AG09309 (cell line): ENCODE measurements around the gene FRMD8.
A peak's percentile ranks its signal among the peaks of the same experiment; 100 is the strongest.
"Not testable (repeated sequence)": the region's sequence is repeated elsewhere in the genome, so short reads cannot be mapped to it uniquely, and the experiment has no call there.

Experiments
- DNase-seq: peaks from one replicate; pipeline ENCODE4 v3.0.0-alpha.2; 2010; ENCODE audit warnings: low read depth
- H3K4me3 ChIP-seq: 2 replicates; pipeline ENCODE4 v1.5.1; 2011; ENCODE audit warnings: mild to moderate bottlenecking, low read depth, low read length, moderate library complexity; ENCODE audit not compliant: control insufficient read depth
- CTCF ChIP-seq: IDR thresholded peaks from 2 replicates; pipeline ENCODE4 v1.5.1; 2011; ENCODE audit warnings: mild to moderate bottlenecking, low read depth, low read length, inconsistent platforms; ENCODE audit not compliant: insufficient read depth, control insufficient read depth; ENCODE audit errors: missing control alignments

FRMD8 gene

GRCh38 chr11:65448418-65449105 lies 62.1 kb downstream of the FRMD8 start:
- TF ChIP-seq CTCF: no peak
- no peak overlapping the region for H3K4me3 ChIP-seq
- no peak for DNase-seq

GRCh38 chr11:65451301-65451700 lies 64.9 kb downstream of the FRMD8 start:
- not testable (repeated sequence) for DNase-seq, H3K4me3 ChIP-seq

GRCh38 chr11:65452259-65452658 lies 65.8 kb downstream of the FRMD8 start:
- H3K4me3 ChIP-seq, DNase-seq: not testable (repeated sequence)

- TF ChIP-seq CTCF: no peak
- no peak overlapping the region for H3K4me3 ChIP-seq
- peak; percentile 87 for DNase-seq
These were observed 66.5 kb downstream of the FRMD8 start for GRCh38 chr11:65452806-65453490.

- DNase-seq: no peak
- TF ChIP-seq CTCF: no peak
- peak overlapping the region; percentile 58 for H3K4me3 ChIP-seq
These were observed 67.9 kb downstream of the FRMD8 start for GRCh38 chr11:65454311-65454695.

GRCh38 chr11:65454696-65455456 lies 68.4 kb downstream of the FRMD8 start:
- no peak for DNase-seq
- TF ChIP-seq CTCF: no peak
- peak overlapping the region; percentile 58 for H3K4me3 ChIP-seq

GRCh38 chr11:65456418-65456817 lies 70.0 kb downstream of the FRMD8 start:
- no peak overlapping the region for H3K4me3 ChIP-seq
- no peak for DNase-seq

More at GRCh38 chr11:65456418-65456817, 70.0 kb downstream of the FRMD8 start:
- no peak for TF ChIP-seq CTCF
